Naive B cell (primary cell): Measurements from ENCODE around the gene UBAP1L. TPM values are rescaled to one million over a fixed set of nuclear protein-coding genes. Genes with fewer than 3 reads are reported as not detected.
A peak's percentile ranks its signal among the peaks of the same experiment; 100 is the strongest.

Experiments used
- ATAC-seq, 2 donors: fragments of 150-1000 bp; cut with Tn5 transposase; 2 replicates each; pipeline ENCODE4 v1.10.0; 2021; ENCODE audit warnings: low read depth in 2 of 2, mild to moderate bottlenecking in 2 of 2, moderate library complexity in 2 of 2
- DNase-seq: peaks from one replicate; pipeline ENCODE4 v3.0.0; 2022
- H3K27ac Mint-ChIP-seq, 6 donors: one replicate each; pipeline ENCODE4 v1.8.0; 2020 to 2022; ENCODE audit warnings: mild to moderate bottlenecking in 6 of 6, mixed read lengths in 6 of 6, moderate library complexity in 5 of 6, inconsistent platforms in 2 of 6
- H3K27me3 Mint-ChIP-seq, 3 donors: one replicate each; pipeline ENCODE4 v1.8.0; 2021 to 2022; ENCODE audit warnings: mixed read lengths in 3 of 3, mild to moderate bottlenecking in 1 of 3
- H3K36me3 Mint-ChIP-seq, 2 donors: one replicate each; pipeline ENCODE4 v1.8.0; 2020 to 2022; ENCODE audit warnings: mixed read lengths in 2 of 2, inconsistent platforms in 1 of 2, mild to moderate bottlenecking in 1 of 2
- H3K4me1 Mint-ChIP-seq, 3 donors: one replicate each; pipeline ENCODE4 v1.8.0; 2020 to 2022; ENCODE audit warnings: mixed read lengths in 3 of 3, inconsistent platforms in 1 of 3, mild to moderate bottlenecking in 1 of 3, moderate library complexity in 1 of 3
- H3K4me3 Mint-ChIP-seq, 8 donors: one replicate each; pipeline ENCODE4 v1.8.0; 2020 to 2022; ENCODE audit warnings: mild to moderate bottlenecking in 8 of 8, mixed read lengths in 8 of 8, moderate library complexity in 8 of 8, inconsistent platforms in 2 of 8
- H3K9me3 Mint-ChIP-seq, 7 donors: one replicate each; pipeline ENCODE4 v1.8.0; 2020 to 2022; ENCODE audit warnings: mixed read lengths in 7 of 7, mild to moderate bottlenecking in 5 of 7, inconsistent platforms in 2 of 7, moderate library complexity in 1 of 7
- polyA plus RNA-seq, 6 donors: library from polyadenylated mRNA; unstranded; fragments of 300-500 nt; fragmentation: Illumina TruSeq; gene quantifications; one replicate each; pipeline ENCODE4 v1.2.3, GENCODE V29; 2021; ENCODE audit warnings: low read depth in 6 of 6

Gene UBAP1L
- polyA plus RNA-seq, 6 donors from 2014 or later, result 0.04 to 0.52 (median 0.24) TPM; not detected in 2

DNA sequence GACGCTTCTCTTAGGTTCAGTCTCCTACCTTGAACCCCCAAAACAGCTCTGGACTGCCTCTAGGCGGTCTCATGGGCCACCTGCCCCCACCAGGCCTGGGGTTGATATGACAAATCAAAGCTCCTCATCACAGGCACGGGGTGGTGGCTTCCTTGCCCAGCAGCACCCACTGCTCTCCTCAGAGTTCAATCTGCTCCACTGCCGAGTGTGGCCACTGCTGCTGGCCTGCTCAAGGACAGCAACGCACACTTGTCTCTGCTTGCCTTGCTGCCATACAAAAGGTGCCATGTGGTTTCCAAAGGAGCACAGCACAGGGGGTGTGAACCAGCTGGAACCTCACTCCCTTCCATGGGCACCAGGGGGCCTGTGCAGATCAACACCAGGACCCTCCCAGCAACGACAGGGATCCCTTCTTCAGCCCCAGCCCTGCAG, 28.3 kb downstream of the UBAP1L start:
- DNase-seq, result no peak
- Mint-ChIP-seq H3K9me3 (no peaks in the 10 kb centered on the region), H3K4me1 (peaks cover 0 to 8% (median 7%) of the 10 kb centered on the region in 3 donors), H3K36me3 (no peaks in the 10 kb centered on the region), H3K27ac (no peak overlapping the region), H3K4me3 (no peak overlapping the region), H3K27me3 (peaks cover 21 to 41% (median 38%) of the 10 kb centered on the region in 3 donors)
- ATAC-seq, result peak; percentile 23 to 38

DNA sequence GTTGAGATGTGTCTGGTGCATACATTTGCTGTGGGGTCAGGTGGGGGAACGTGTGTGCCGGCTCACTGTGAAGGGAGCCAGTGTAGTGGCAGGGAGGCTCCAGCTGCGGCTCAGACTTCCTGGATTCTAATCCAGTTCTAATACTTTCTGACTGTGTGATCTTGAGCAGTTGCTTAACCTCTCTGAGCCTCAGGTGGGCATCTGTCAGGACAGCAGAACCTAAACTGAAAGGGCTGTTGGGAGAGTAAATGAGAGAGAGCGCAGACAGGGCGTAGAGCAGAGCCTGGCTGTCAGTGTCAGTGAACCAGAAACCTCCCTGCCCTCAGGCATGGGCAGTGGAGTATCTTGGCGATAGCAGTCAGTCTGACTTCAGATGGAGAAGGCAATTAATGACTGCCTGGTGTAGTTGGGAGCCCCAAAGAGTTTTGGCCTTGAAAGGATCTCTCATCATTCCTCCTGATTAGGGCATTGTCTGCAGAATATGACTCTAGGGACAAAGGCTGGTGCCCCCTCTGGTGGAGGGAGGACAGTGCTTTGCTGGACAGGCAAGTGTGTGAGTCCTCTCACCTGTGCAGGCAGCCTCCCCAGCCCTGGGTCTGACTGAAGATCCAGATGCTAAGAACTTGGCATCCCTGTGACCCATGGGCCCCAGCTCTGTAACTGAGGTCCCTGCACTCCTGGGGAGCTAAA, 28.9 kb downstream of the UBAP1L start:
- no peak for DNase-seq
- peak overlapping the region in 1 of 6 donors; percentile 9 for H3K27ac Mint-ChIP-seq

DNA sequence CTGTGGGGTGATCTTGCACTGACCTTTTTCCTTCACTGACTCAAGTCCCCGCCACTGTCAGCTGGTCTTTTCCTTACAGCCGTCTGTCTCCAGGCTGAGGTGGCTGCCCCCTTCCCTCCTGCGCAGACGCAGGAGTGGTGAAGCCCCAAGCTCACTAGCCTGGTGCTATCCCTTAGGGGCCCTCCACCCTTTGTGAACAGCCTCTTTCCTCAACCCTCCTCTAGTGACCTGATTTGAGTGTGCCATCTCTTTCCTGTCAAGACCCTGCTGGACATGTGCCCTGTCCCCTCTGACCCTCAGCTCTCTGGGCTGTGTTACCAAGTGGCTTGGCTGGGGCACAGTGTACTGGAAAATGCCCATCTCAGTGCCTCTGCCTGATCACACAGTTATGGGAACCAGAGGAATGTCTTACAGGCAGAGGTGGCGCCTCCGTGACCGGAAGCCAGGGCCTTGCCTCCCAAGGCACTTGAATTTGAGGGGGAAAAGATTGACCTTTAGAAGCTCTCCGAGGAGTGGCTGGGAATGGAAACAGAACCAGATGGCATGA, 29.7 kb downstream of the UBAP1L start:
- no peaks in the 10 kb centered on the region for H3K36me3 Mint-ChIP-seq
- no peaks in the 10 kb centered on the region for H3K9me3 Mint-ChIP-seq
- H3K4me3 Mint-ChIP-seq, result no peak overlapping the region
- DNase-seq, result no peak
- peaks cover 0 to 8% (median 7%) of the 10 kb centered on the region in 3 donors for H3K4me1 Mint-ChIP-seq
- no peak for ATAC-seq
- H3K27ac Mint-ChIP-seq, result no peak overlapping the region
- H3K27me3 Mint-ChIP-seq, result peaks cover 31 to 50% (median 47%) of the 10 kb centered on the region in 3 donors

More for the DNA sequence above, 28.9 kb downstream of the UBAP1L start:
- Mint-ChIP-seq H3K27me3 (peaks cover 24 to 46% (median 44%) of the 10 kb centered on the region in 3 donors), H3K4me1 (peaks cover 0 to 8% (median 7%) of the 10 kb centered on the region in 3 donors), H3K9me3 (no peaks in the 10 kb centered on the region), H3K36me3 (no peaks in the 10 kb centered on the region), H3K4me3 (peak overlapping the region in 1 of 8 donors; percentile 57)
- ATAC-seq, result peak in 1 of 2 donors; percentile 32

DNA sequence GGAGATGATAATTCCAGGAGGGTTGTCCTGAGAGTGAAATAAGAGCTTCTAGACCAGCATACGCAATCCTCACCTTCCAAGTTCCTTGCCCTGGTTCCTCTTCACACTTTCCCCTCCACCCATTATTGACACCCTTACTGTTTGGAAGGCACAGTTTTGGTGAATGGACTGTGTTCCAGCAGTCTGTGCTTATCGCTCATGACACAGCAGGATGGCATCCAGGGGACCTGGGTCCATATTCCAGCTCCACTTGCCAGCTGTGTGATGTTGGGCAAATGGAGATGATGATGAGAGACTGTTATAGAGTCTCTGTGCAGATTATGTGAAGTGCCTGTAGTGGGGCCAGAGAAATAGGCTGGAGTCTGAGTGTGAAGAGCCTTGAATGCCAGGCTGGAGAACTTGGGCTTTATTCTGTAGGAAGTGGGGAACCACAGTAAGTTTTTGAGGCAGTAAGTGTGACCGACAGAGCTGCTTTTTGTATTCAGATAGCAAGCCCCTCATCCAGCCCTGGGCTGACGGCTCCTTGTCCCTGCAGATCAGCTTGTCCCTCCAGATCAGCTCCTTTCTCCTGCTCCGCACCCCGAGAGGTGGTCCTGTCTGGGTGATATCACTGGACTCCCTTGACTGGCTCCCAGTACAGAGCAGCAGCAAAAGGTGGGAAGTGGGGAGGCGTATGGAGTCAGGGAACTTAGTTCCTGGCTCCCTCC, 30.3 kb downstream of the UBAP1L start:
- Mint-ChIP-seq H3K27ac (no peak overlapping the region), H3K9me3 (no peaks in the 10 kb centered on the region), H3K27me3 (peaks cover 31 to 50% (median 47%) of the 10 kb centered on the region in 3 donors), H3K4me1 (peaks cover 0 to 8% (median 7%) of the 10 kb centered on the region in 3 donors), H3K4me3 (no peak overlapping the region), H3K36me3 (no peaks in the 10 kb centered on the region)
- DNase-seq, result no peak
- no peak for ATAC-seq

DNA sequence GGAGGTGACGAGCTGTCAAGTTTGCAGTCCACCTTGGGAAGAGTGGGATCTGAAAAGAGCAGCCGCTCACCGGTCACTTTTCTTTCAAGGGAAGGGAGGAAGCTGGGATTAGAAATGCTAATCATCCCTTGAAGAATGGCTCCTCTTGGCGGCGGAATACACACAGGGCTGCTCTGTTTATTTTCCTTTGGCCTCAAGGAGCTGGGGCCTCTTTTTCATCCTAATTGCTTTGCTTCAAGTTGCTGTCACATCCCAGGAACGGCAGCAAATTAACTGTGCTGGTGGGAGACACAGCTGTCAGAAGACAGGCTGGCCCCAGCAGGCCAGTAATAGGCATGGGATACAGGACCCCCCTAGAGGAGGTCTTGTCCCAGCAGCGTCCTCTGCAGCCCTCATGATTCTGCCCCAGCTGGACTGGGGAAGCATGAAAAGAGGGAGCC, 31.7 kb downstream of the UBAP1L start:
- ATAC-seq, result no peak
- H3K4me3 Mint-ChIP-seq, result no peak overlapping the region

DNA sequence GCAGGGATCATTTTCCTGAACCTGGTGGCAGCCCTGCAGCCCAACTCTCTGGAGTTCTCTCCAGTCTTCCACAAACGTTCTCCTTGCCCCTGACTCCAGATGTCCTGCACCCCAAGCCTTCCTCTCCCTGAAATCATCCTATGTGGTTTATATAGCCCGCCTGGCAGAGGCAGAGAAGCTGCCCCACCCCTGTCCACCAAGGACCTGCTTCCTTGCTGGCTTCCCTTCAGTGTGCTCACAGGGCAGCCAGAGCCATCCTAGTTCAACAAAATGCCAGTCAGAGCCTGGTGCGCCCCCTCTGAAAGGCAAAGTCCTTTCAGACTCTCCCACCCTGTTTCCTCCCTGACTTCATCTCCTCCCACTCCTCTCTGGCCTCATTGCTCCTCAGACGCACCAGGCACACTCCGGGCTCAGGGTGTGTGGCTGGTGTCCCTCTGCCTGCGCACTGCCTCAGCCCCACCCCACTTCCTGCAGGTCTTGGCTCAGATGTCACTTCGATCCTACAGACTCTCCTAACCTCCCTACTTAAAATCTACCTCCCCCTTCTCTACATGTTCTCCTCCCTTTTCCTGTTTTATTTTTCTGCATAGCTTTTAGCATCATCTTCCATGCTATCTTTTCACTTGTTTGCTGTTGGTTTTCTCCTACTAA, 32.6 kb downstream of the UBAP1L start:
- peak overlapping the region in 1 of 6 donors; percentile 40 for H3K27ac Mint-ChIP-seq
- no peak overlapping the region for H3K4me3 Mint-ChIP-seq
- H3K27me3 Mint-ChIP-seq, result peaks cover 45 to 71% (median 68%) of the 10 kb centered on the region in 3 donors
- peaks cover 8 to 18% (median 14%) of the 10 kb centered on the region in 3 donors for H3K4me1 Mint-ChIP-seq
- DNase-seq (no peak), ATAC-seq (no peak)
- H3K36me3 Mint-ChIP-seq, result no peaks in the 10 kb centered on the region
- H3K9me3 Mint-ChIP-seq, result no peaks in the 10 kb centered on the region

More for the DNA sequence above, 31.7 kb downstream of the UBAP1L start:
- no peak for DNase-seq
- H3K27me3 Mint-ChIP-seq, result peaks cover 37 to 62% (median 60%) of the 10 kb centered on the region in 3 donors
- no peaks in the 10 kb centered on the region for H3K36me3 Mint-ChIP-seq
- no peaks in the 10 kb centered on the region for H3K9me3 Mint-ChIP-seq
- H3K4me1 Mint-ChIP-seq, result peaks cover under 1 to 10% (median 8%) of the 10 kb centered on the region in 3 donors
- no peak overlapping the region for H3K27ac Mint-ChIP-seq

DNA sequence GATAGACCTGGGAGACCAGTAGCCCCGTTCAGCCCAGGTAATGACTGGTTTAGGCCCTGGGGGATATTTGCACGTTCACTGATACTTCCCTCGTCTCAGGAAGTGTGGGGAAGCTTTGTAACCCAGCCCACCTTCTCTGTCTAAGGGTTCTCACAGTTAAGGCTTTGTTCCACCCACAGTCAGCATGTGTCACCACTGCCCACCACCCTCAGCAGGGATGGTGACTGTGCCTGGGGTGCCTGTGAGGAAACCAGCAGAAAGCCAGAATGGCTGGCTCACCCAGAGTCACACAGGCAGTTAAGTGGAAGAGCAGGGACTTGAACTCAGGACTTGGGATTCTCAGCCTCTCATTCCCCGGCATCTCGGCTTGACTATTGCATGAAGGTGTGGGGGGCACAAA, 33.2 kb downstream of the UBAP1L start:
- DNase-seq (no peak), ATAC-seq (no peak)
- Mint-ChIP-seq H3K9me3 (no peaks in the 10 kb centered on the region), H3K4me1 (peaks cover 8 to 18% (median 14%) of the 10 kb centered on the region in 3 donors), H3K36me3 (no peaks in the 10 kb centered on the region), H3K4me3 (no peak overlapping the region), H3K27ac (no peak overlapping the region), H3K27me3 (peaks cover 45 to 71% (median 68%) of the 10 kb centered on the region in 3 donors)

DNA sequence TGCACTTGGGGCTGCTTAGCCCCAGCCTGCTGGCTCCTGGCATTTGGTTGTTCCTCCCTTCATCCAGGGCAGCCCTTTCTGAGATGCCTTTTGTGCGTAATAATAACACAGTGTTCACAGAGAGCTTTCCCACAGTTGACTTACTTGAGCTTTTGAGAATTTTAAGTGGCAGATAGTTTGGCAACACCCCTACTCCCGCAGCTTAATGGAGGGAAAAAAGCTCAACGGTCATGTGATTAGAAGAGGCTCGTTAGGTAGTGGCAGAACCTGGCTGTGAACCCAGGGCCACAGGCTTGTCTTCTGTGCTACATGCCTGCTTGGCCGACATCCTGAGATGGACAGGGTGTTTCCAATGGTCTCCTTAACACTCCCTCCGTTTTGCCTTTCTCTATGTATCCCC, 33.7 kb downstream of the UBAP1L start:
- H3K27me3 Mint-ChIP-seq, result peaks cover 47 to 75% (median 71%) of the 10 kb centered on the region in 3 donors
- no peaks in the 10 kb centered on the region for H3K36me3 Mint-ChIP-seq
- no peak overlapping the region for H3K27ac Mint-ChIP-seq
- no peaks in the 10 kb centered on the region for H3K9me3 Mint-ChIP-seq
- H3K4me1 Mint-ChIP-seq, result peaks cover 8 to 18% (median 15%) of the 10 kb centered on the region in 3 donors
- DNase-seq (no peak), ATAC-seq (no peak)
- no peak overlapping the region for H3K4me3 Mint-ChIP-seq

DNA sequence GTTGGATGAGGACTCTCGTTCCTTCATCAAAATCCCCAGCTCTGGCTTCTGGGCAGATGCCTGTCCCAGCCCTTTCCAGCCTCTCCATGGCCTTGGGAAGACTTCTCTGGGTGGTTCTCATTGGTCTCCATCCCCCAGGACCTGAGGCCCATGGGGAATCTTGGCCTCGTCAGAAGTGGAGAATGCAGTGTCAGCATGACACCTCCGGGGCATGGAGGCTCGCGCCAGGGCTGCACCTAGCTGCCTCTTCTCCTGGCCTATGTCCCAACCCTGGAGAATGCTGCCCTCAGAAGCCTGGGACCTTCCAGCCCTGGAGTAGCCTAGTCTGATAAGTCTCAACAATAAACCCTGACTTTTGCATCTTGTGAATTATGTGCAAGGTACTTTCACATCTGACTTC, 35.4 kb downstream of the UBAP1L start:
- ATAC-seq, result no peak
- Mint-ChIP-seq H3K4me1 (peaks cover 10 to 18% (median 18%) of the 10 kb centered on the region in 3 donors), H3K4me3 (no peak overlapping the region)

DNA sequence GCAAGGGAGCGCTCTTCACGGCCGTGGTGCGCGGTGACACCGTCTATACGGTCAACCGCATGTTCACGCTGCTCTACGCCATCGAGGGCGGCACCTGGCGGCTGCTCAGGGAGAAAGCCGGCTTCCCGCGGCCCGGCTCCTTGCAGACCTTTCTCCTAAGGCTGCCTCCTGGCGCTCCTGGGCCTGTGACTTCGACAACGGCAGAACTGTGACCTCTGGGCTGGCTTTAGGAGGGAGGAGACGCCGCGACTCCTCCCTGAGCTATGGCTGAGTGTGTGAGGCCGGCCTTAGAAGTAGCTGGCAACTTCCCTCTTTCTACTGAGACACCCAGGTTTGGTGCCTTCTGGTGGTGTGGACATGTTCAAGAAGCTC, 37.0 kb downstream of the UBAP1L start:
- H3K27ac Mint-ChIP-seq, result peak overlapping the region in 3 of 6 donors; percentile 10 to 69 (median 57)
- peak overlapping the region in 7 of 8 donors; percentile 53 to 83 (median 70) for H3K4me3 Mint-ChIP-seq
- DNase-seq, result peak; percentile 19
- ATAC-seq, result peak; percentile 80 to 89
- peaks cover 10 to 18% (median 17%) of the 10 kb centered on the region in 3 donors for H3K4me1 Mint-ChIP-seq
- H3K36me3 Mint-ChIP-seq, result no peaks in the 10 kb centered on the region
- H3K27me3 Mint-ChIP-seq, result peaks cover 38 to 51% (median 48%) of the 10 kb centered on the region in 3 donors
- no peaks in the 10 kb centered on the region for H3K9me3 Mint-ChIP-seq

More for the DNA sequence above, 35.4 kb downstream of the UBAP1L start:
- no peak overlapping the region for H3K27ac Mint-ChIP-seq
- DNase-seq, result no peak
- H3K36me3 Mint-ChIP-seq, result no peaks in the 10 kb centered on the region
- H3K9me3 Mint-ChIP-seq, result no peaks in the 10 kb centered on the region
- peaks cover 49 to 67% (median 64%) of the 10 kb centered on the region in 3 donors for H3K27me3 Mint-ChIP-seq

DNA sequence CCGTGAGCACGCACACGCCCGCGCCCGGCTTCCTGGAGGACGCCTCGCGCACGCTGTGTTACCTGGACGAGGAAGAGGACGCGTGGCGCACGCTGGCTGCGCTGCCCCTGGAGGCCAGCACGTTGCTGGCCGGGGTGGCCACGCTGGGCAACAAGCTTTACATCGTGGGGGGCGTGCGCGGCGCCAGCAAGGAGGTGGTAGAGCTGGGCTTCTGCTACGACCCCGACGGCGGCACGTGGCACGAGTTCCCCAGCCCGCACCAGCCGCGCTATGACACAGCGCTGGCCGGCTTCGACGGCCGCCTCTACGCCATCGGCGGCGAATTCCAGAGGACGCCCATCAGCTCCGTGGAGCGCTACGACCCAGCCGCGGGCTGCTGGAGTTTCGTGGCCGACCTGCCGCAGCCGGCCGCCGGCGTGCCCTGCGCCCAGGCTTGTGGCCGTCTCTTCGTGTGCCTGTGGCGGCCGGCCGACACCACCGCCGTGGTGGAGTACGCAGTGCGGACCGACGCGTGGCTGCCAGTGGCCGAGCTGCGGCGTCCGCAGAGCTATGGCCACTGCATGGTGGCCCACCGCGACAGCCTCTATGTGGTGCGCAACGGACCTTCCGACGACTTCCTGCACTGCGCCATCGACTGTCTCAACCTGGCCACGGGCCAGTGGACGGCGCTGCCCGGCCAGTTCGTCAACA, 37.6 kb downstream of the UBAP1L start:
- H3K27ac Mint-ChIP-seq, result peak overlapping the region in 1 of 6 donors; percentile 10
- no peak for DNase-seq
- no peaks in the 10 kb centered on the region for H3K9me3 Mint-ChIP-seq
- H3K4me1 Mint-ChIP-seq, result peaks cover 10 to 13% (median 12%) of the 10 kb centered on the region in 3 donors
- ATAC-seq, result no peak
- peak overlapping the region in 7 of 8 donors; percentile 53 to 83 (median 70) for H3K4me3 Mint-ChIP-seq
- no peaks in the 10 kb centered on the region for H3K36me3 Mint-ChIP-seq
- H3K27me3 Mint-ChIP-seq, result peaks cover 32 to 45% (median 43%) of the 10 kb centered on the region in 3 donors

DNA sequence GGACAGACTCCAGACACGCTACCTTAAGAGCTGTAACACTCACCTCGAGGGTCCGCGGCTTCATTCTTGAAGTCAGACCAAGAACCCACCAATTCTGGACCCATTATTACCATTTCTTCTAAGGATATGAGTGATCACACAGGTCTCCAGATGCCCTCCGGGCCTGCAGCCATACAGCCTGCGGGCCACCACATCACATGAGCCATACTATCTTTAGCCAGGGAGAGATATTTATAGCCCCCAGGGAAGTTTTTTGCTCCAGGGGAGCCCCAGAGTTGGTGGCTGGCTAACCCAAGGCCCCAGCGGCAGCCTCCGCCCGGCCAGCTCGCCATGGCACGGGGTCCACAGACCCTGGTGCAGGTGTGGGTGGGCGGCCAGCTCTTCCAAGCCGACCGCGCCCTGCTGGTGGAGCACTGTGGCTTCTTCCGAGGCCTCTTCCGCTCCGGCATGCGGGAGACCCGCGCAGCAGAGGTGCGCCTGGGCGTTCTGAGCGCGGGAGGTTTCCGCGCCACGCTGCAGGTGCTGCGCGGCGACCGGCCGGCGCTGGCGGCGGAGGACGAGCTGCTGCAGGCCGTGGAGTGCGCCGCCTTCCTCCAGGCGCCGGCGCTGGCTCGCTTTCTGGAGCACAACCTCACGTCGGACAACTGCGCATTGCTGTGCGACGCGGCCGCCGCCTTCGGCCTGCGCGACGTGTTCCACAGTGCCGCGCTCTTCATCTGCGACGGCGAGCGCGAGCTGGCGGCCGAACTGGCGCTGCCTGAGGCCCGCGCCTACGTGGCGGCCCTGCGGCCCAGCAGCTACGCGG, 38.3 kb downstream of the UBAP1L start, which contains the start of gene KBTBD13:
TSS of gene KBTBD13 (plus strand) at position 261 of the 805 bp plus-strand sequence. CDS start at position 331, 70 bp downstream.
- Mint-ChIP-seq H3K9me3 (no peaks in the 10 kb centered on the region), H3K4me1 (peaks cover 9 to 11% (median 10%) of the 10 kb centered on the region in 3 donors), H3K36me3 (no peaks in the 10 kb centered on the region), H3K27ac (no peak within 1 kb of the TSS), H3K4me3 (peak within 1 kb of the TSS in 2 of 8 donors; percentile 80 to 83), H3K27me3 (peaks cover 29 to 38% (median 36%) of the 10 kb centered on the region in 3 donors)
- ATAC-seq (no peak), DNase-seq (no peak)
